H1 (cell line): ENCODE results near the gene MRPS30. TPM values are rescaled to one million over a fixed set of nuclear protein-coding genes. Genes with fewer than 3 reads are reported as not detected.

ENCODE experiments used
- CTCF ChIA-PET: fragments of 300-600 bp; sonication (Branson Sonifier 250); formaldehyde crosslinking; loops from one replicate; lab custom pipeline; 2021; ENCODE audit not compliant: partially characterized antibody; lab: Charles Lee
- POLR2A ChIA-PET: fragments of 300-600 bp; sonication (Branson Sonifier 250); formaldehyde crosslinking; loops from one replicate; lab custom pipeline; 2021; ENCODE audit warnings: inconsistent platforms; ENCODE audit not compliant: partially characterized antibody; lab: Charles Lee
- DNase-seq, 2 experiments: peaks; one replicate each; pipeline versions ENCODE4 v3.0.0 to v3.0.0-alpha.2; 2010 to 2022; ENCODE audit warnings: low spot score in 2 of 2, low read depth in 1 of 2, mixed read lengths in 1 of 2
- FAIRE-seq: peaks from 2 replicates; lab custom pipeline; 2011; peaks lifted over from hg19 to GRCh38; lab: Jason Lieb, UNC
- H2AFZ ChIP-seq: 2 replicates; pipeline ENCODE4 v1.8.1; 2012; ENCODE audit warnings: low read length, inconsistent platforms
- H2AK5ac ChIP-seq: 2 replicates; pipeline ENCODE4 v1.6.1; 2013; ENCODE audit warnings: low read depth, low read length
- H2BK120ac ChIP-seq: replicated peaks from 2 replicates; pipeline ENCODE3; 2013; ENCODE audit warnings: low read depth, low read length, inconsistent platforms
- H2BK12ac ChIP-seq: 2 replicates; pipeline ENCODE4 v1.6.1; 2013; ENCODE audit warnings: low read depth, low read length
- H2BK15ac ChIP-seq: 2 replicates; pipeline ENCODE4 v1.6.1; 2013; ENCODE audit warnings: low read length
- H2BK20ac ChIP-seq: 2 replicates; pipeline ENCODE4 v1.6.1; 2013; ENCODE audit warnings: low read length
- H2BK5ac ChIP-seq: 2 replicates; pipeline ENCODE4 v1.6.1; 2013; ENCODE audit warnings: low read depth, low read length
- H3K14ac ChIP-seq: 2 replicates; pipeline ENCODE4 v1.6.1; 2013; ENCODE audit warnings: inconsistent platforms; ENCODE audit not compliant: insufficient read length
- H3K18ac ChIP-seq: 2 replicates; pipeline ENCODE4 v1.6.1; 2013; ENCODE audit warnings: low read length; ENCODE audit errors: extremely low read depth
- H3K23ac ChIP-seq: 2 replicates; pipeline ENCODE4 v1.6.1; 2013; ENCODE audit warnings: inconsistent platforms; ENCODE audit not compliant: insufficient read length
- H3K23me2 ChIP-seq: 2 replicates; pipeline ENCODE4 v1.6.1; 2013; ENCODE audit warnings: low read depth, low read length
- H3K27ac ChIP-seq: 2 replicates; pipeline ENCODE4 v1.6.1; 2011; ENCODE audit warnings: low read depth, low read length, inconsistent platforms
- H3K27me3 ChIP-seq, 4 experiments: replicated peaks in 1 of 4; 1 replicate in 1 of 4; 2 replicates in 3 of 4; pipeline versions ENCODE4 v1.6.1 to v1.8.1; 2011 to 2013; ENCODE audit warnings: low read length in 3 of 4, mild to moderate bottlenecking in 3 of 4, inconsistent platforms in 2 of 4, mixed read lengths in 2 of 4, moderate library complexity in 1 of 4; ENCODE audit not compliant: control insufficient read depth in 3 of 4, insufficient read depth in 3 of 4; ENCODE audit errors: extremely low read depth in 1 of 4
- H3K36me3 ChIP-seq, 4 experiments: 2 replicates each; pipeline versions ENCODE4 v1.6.1 to v1.8.1; 2011 to 2013; ENCODE audit warnings: mild to moderate bottlenecking in 4 of 4, low read length in 3 of 4, moderate library complexity in 2 of 4, control low read depth in 1 of 4, inconsistent platforms in 1 of 4; ENCODE audit not compliant: insufficient read depth in 4 of 4, control insufficient read depth in 2 of 4
- H3K4ac ChIP-seq: replicated peaks from 2 replicates; pipeline ENCODE3; 2013; ENCODE audit warnings: low read length, low read depth, mixed read lengths, inconsistent platforms; ENCODE audit not compliant: insufficient read length
- H3K4me1 ChIP-seq, 4 experiments: replicated peaks in 1 of 4; 1 replicate in 1 of 4; 2 replicates in 3 of 4; pipeline versions ENCODE4 v1.6.1 to v1.8.1; 2011 to 2013; ENCODE audit warnings: low read length in 3 of 4, inconsistent platforms in 2 of 4, mixed read lengths in 1 of 4; ENCODE audit not compliant: insufficient read depth in 4 of 4, control insufficient read depth in 3 of 4
- H3K4me2 ChIP-seq, 2 experiments: 2 replicates each; pipeline versions ENCODE4 v1.6.1 to v1.8.1; 2011 to 2013; ENCODE audit warnings: low read depth in 2 of 2, low read length in 2 of 2, control low read depth in 1 of 2, inconsistent platforms in 1 of 2, mild to moderate bottlenecking in 1 of 2; ENCODE audit not compliant: insufficient read depth in 1 of 2
- H3K4me3 ChIP-seq, 4 experiments: fragments of 200-600, 300-600 bp in 1 of 4; sonication (generic), shearing (Covaris generic), sonication (Bioruptor Twin) in 1 of 4; 2 replicates each; pipeline versions ENCODE4 v1.5.1 to v1.8.1; 2011 to 2016; ENCODE audit warnings: low read length in 4 of 4, low read depth in 3 of 4, control low read depth in 2 of 4, inconsistent platforms in 2 of 4, mild to moderate bottlenecking in 2 of 4, mixed read lengths in 1 of 4, moderate library complexity in 1 of 4; ENCODE audit not compliant: insufficient read depth in 2 of 4; ENCODE audit errors: extremely low read depth in 1 of 4
- H3K56ac ChIP-seq: replicated peaks from 2 replicates; pipeline ENCODE3; 2013; ENCODE audit warnings: low read depth, mild to moderate bottlenecking, mixed read lengths, low read length, inconsistent platforms; ENCODE audit not compliant: insufficient read length
- H3K79me1 ChIP-seq: 2 replicates; pipeline ENCODE4 v1.6.1; 2013; ENCODE audit warnings: low read depth, low read length, control low read depth
- H3K79me2 ChIP-seq, 2 experiments: 2 replicates each; pipeline versions ENCODE4 v1.6.1 to v1.8.1; 2012 to 2013; ENCODE audit warnings: low read length in 2 of 2, mild to moderate bottlenecking in 2 of 2, inconsistent platforms in 1 of 2; ENCODE audit not compliant: insufficient read depth in 2 of 2, control insufficient read depth in 1 of 2
- H3K9ac ChIP-seq, 4 experiments: replicated peaks in 1 of 4; 1 replicate in 1 of 4; 2 replicates in 3 of 4; pipeline versions ENCODE4 v1.6.1 to v1.8.1; 2011 to 2013; ENCODE audit warnings: low read depth in 3 of 4, low read length in 3 of 4, control low read depth in 2 of 4, mild to moderate bottlenecking in 2 of 4, moderate library complexity in 2 of 4, inconsistent platforms in 1 of 4; ENCODE audit errors: extremely low read depth in 1 of 4
- H3K9me3 ChIP-seq, 2 experiments: 2 replicates each; pipeline versions ENCODE4 v1.6.1 to v1.8.1; 2012 to 2013; ENCODE audit warnings: mild to moderate bottlenecking in 2 of 2, moderate library complexity in 2 of 2, control low read depth in 1 of 2, inconsistent platforms in 1 of 2, low read depth in 1 of 2, low read length in 1 of 2, mixed read lengths in 1 of 2; ENCODE audit not compliant: insufficient read depth in 2 of 2
- H4K20me1 ChIP-seq, 2 experiments: replicated peaks in 1 of 2; 2 replicates each; pipeline versions ENCODE3 to v1.8.1; 2011 to 2013; ENCODE audit warnings: inconsistent platforms in 2 of 2, low read length in 2 of 2, mild to moderate bottlenecking in 1 of 2; ENCODE audit not compliant: insufficient read depth in 2 of 2, control insufficient read depth in 1 of 2
- H4K5ac ChIP-seq: 2 replicates; pipeline ENCODE4 v1.6.1; 2013; ENCODE audit warnings: low read length, low read depth, mixed read lengths, inconsistent platforms; ENCODE audit not compliant: insufficient read length
- H4K8ac ChIP-seq: 2 replicates; pipeline ENCODE4 v1.8.0; 2013; ENCODE audit warnings: mild to moderate bottlenecking, moderate library complexity, low read length, inconsistent platforms; ENCODE audit not compliant: insufficient read depth; ENCODE audit errors: extremely low read depth
- H4K91ac ChIP-seq: replicated peaks from 2 replicates; pipeline ENCODE3; 2013; ENCODE audit warnings: low read length, mixed read lengths, inconsistent platforms; ENCODE audit not compliant: insufficient read length
- ASH2L ChIP-seq: fragments of 200-600, 300-600 bp; sonication (generic); IDR thresholded peaks from one replicate; pipeline ENCODE4 v1.7.1; 2017; ENCODE audit warnings: low read length
- CBX8 ChIP-seq: fragments of 300-800, 300-1000 bp; sonication (generic); IDR thresholded peaks from 2 replicates; pipeline ENCODE4 v1.7.1; 2016; ENCODE audit warnings: low read depth, low read length, borderline replicate concordance
- CHD2 ChIP-seq: IDR thresholded peaks from 2 replicates; pipeline ENCODE4 v1.6.1; 2012; ENCODE audit warnings: low read length, improper control_type of control experiment
- CTCF ChIP-seq, 3 experiments: IDR thresholded peaks; 1 replicate in 2 of 3; 2 replicates in 1 of 3; pipeline versions ENCODE4 v1.5.1 to v1.6.1; 2011; ENCODE audit warnings: low read length in 3 of 3, mild to moderate bottlenecking in 3 of 3, inconsistent platforms in 2 of 3, low read depth in 1 of 3, moderate library complexity in 1 of 3; ENCODE audit not compliant: insufficient read depth in 1 of 3; ENCODE audit errors: control extremely low read depth in 1 of 3
- NANOG ChIP-seq: IDR thresholded peaks from 2 replicates; pipeline ENCODE4 v1.6.1; 2011; ENCODE audit warnings: low read length, low read depth, mild to moderate bottlenecking, inconsistent platforms; ENCODE audit not compliant: insufficient read depth, poor library complexity, severe bottlenecking
- RBBP5 ChIP-seq: IDR thresholded peaks from 2 replicates; pipeline ENCODE4 v1.7.1; 2012; ENCODE audit warnings: low read depth, mild to moderate bottlenecking, inconsistent platforms, low read length, moderate library complexity, borderline replicate concordance
- SRF ChIP-seq: IDR thresholded peaks from 2 replicates; pipeline ENCODE4 v1.6.1; 2011; ENCODE audit warnings: mild to moderate bottlenecking, low read depth, low read length, moderate library complexity
- TBP ChIP-seq: IDR thresholded peaks from 2 replicates; pipeline ENCODE4 v1.6.1; 2011; ENCODE audit warnings: low read depth, low read length, improper control_type of control experiment
- TEAD4 ChIP-seq: IDR thresholded peaks from 2 replicates; pipeline ENCODE4 v1.6.1; 2012; ENCODE audit warnings: low read depth, low read length, inconsistent platforms, mixed read lengths
- YY1 ChIP-seq: IDR thresholded peaks from 2 replicates; pipeline ENCODE4 v1.6.1; 2011; ENCODE audit warnings: low read depth, mild to moderate bottlenecking, low read length
- ZNF274 ChIP-seq: IDR thresholded peaks from 2 replicates; pipeline ENCODE4 v1.7.0; 2012; ENCODE audit warnings: low read length, borderline replicate concordance; ENCODE audit errors: extremely low read depth
- WGBS, 2 experiments: shearing (Covaris generic) in 1 of 2; methylation state at CpG; one replicate each; pipeline versions ENCODE4 v1.1.6 to v1.1.7; 2013 to 2015; ENCODE audit warnings: low lambda C conversion rate in 2 of 2, mixed read lengths in 2 of 2, inconsistent platforms in 1 of 2, low coverage in 1 of 2, missing lambda C conversion rate in 1 of 2; ENCODE audit not compliant: insufficient replicate concordance in 2 of 2, insufficient coverage in 1 of 2, insufficient read length in 1 of 2; ENCODE audit errors: extremely low coverage in 1 of 2, missing lambda C conversion rate in 1 of 2; 5-methylcytosine and 5-hydroxymethylcytosine counted together
- polyA plus RNA-seq, 7 experiments: library from polyadenylated mRNA; depleted of rRNA in 3 of 7; stranded (reverse) in 5 of 7; unstranded in 2 of 7; fragments of >200 nt in 5 of 7; fragments of 200-250 nt in 2 of 7; gene quantifications; 1 replicate in 5 of 7; 2 replicates in 1 of 7; 4 replicates in 1 of 7; pipeline versions ENCODE4 v1.2.1 to v1.2.3, GENCODE V29; 2011 to 2013; ENCODE audit warnings: missing spikeins in 2 of 7, mixed read lengths in 2 of 7
- total RNA-seq: library from RNA; stranded (reverse); fragmentation: NEBNext Ultra II Directional; extraction: Animal tissue kit (Norgen Biotek cat#: 25700); gene quantifications from 2 replicates; pipeline ENCODE4 v1.2.1, GENCODE V29; 2021

Gene MRPS30
- total and polyA plus RNA-seq, 2 of the 8 experiments (the other 6 are each of a cell fraction or from before 2014, with no cell fraction given) = 61.9 to 85.2 TPM

- Histone ChIP-seq H2BK12ac (no peak overlapping the region), H3K79me2 (no peaks in the 10 kb centered on the region), H3K18ac (no peak overlapping the region), H2BK5ac (no peak overlapping the region), H3K23me2 (no peaks in the 10 kb centered on the region), H2AK5ac (no peak overlapping the region), H3K4me3 (no peak overlapping the region), H3K4me1 (no peaks in the 10 kb centered on the region), H2AFZ (no peak overlapping the region), H3K56ac (no peak overlapping the region), H2BK120ac (no peak overlapping the region), H3K4ac (no peak overlapping the region), H2BK20ac (no peak overlapping the region), H3K36me3 (no peaks in the 10 kb centered on the region), H3K14ac (no peak overlapping the region), H3K23ac (no peak overlapping the region), H4K5ac (no peak overlapping the region), H4K91ac (no peak overlapping the region), H3K9ac (no peak overlapping the region), H3K9me3 (peaks cover 0 to 5% of the 10 kb centered on the region in 2 experiments; a peak in 2 of 4 replicates), H3K27me3 (no peaks in the 10 kb centered on the region), H4K20me1 (no peaks in the 10 kb centered on the region), H3K4me2 (no peak overlapping the region), H3K27ac (no peak overlapping the region), H2BK15ac (no peak overlapping the region), H3K79me1 (no peaks in the 10 kb centered on the region), H4K8ac (no peak overlapping the region)
- ChIA-PET POLR2A (no interaction called here), CTCF (interaction anchor here (0.6 kb wide), 1 partner anchor 685 kb away, joined by 4 read pairs; no protein-coding TSS in a partner anchor)
- no peak for DNase-seq
- FAIRE-seq = no peak
- WGBS, 2 experiments = 100% methylated on average over 1 of the region's 1 CpG; no CpG with 5 or more reads in 1 of the 2 experiments
- TF ChIP-seq RBBP5 (no peak), NANOG (no peak), ASH2L (no peak), CHD2 (no peak), YY1 (no peak), TBP (no peak), TEAD4 (no peak), SRF (no peak), CBX8 (no peak), CTCF (IDR thresholded peaks at IDR 0.05; ENCODE audit: control extremely low read depth in 1 of 3, insufficient read depth in 1 of 3, low read depth in 1 of 3, low read length in 3 of 3) (no peak), ZNF274 (no peak)
Observed at GRCh38 chr5:44844744-44845143, 36.0 kb downstream of the MRPS30 start.
